Colonic mucosa (tissue), 4 donors: ENCODE data around the gene PRR20E. TPM values are rescaled to one million over a fixed set of nuclear protein-coding genes. Genes with fewer than 3 reads are reported as not detected.
"Not testable (repeated sequence)": the region's sequence is repeated elsewhere in the genome, so short reads cannot be mapped to it uniquely, and the experiment has no call there.

Experiments
- DNase-seq: peaks from one replicate; pipeline ENCODE4 v3.0.0-alpha.2; 2020
- H3K27ac ChIP-seq: fragments of 200-600 bp; one replicate; pipeline ENCODE4 v1.8.0; 2021
- H3K27me3 ChIP-seq: fragments of 200-600 bp; one replicate; pipeline ENCODE4 v1.8.0; 2021
- H3K36me3 ChIP-seq: fragments of 200-600 bp; one replicate; pipeline ENCODE4 v1.8.0; 2021
- H3K4me1 ChIP-seq: fragments of 200-600 bp; one replicate; pipeline ENCODE4 v1.8.0; 2021; ENCODE audit warnings: mild to moderate bottlenecking
- H3K4me3 ChIP-seq: fragments of 200-600 bp; one replicate; pipeline ENCODE4 v1.8.0; 2021
- H3K9ac ChIP-seq, 2 donors: one replicate each; pipeline ENCODE4 v1.7.0; 2013; ENCODE audit warnings: control low read depth in 2 of 2, low read depth in 2 of 2, low read length in 2 of 2
- H3K9me3 ChIP-seq: fragments of 200-600 bp; one replicate; pipeline ENCODE4 v1.8.0; 2021
- CTCF ChIP-seq: fragments of 200-600 bp; IDR thresholded peaks from one replicate; pipeline ENCODE4 v1.8.0; 2022; ENCODE audit warnings: antibody characterized with exemption, mild to moderate bottlenecking
- intact Hi-C: fragments of 100-400 bp; cut with DNase I; formaldehyde crosslinking; loops from one replicate; pipeline ENCODE4 v1.14.1; 2022
- total RNA-seq, 2 donors: library from RNA; stranded (reverse); fragmentation: NEBNext Ultra II Directional in 1 of 2; extraction: Animal tissue kit (Norgen Biotek cat#: 25700) in 1 of 2; gene quantifications; one replicate each; pipeline ENCODE4 v1.2.1, GENCODE V29; 2021
- donor health status: healthy.
- donor health status: DM: no; HTN: no; CAD: no.
- donor health status: DM: no; HTN: no; CAD: no.

The PRR20E gene
- total RNA-seq: not detected

GRCh38 chr13:57166897-57167296 is at the start of gene PRR20E:
PRR20E (plus strand) TSS chr13:57167197; CDS start chr13:57167584, 387 bp downstream.
- intact Hi-C loops, H3K4me3 ChIP-seq, H3K4me1 ChIP-seq, H3K36me3 ChIP-seq, H3K9me3 ChIP-seq, H3K27me3 ChIP-seq, H3K27ac ChIP-seq, H3K9ac ChIP-seq, DNase-seq: not testable (repeated sequence)

GRCh38 chr13:57123681-57124080 is 43.3 kb upstream of the PRR20E start:
- no peak overlapping the region for H3K27ac ChIP-seq
- H3K27me3 ChIP-seq: no peaks in the 10 kb centered on the region
- no peak overlapping the region for H3K4me3 ChIP-seq
- intact Hi-C loops: no loop called here
- no peaks in the 10 kb centered on the region for H3K4me1 ChIP-seq
- no peak for DNase-seq
- H3K9ac ChIP-seq: no peak overlapping the region
- H3K36me3 ChIP-seq: no peaks in the 10 kb centered on the region
- TF ChIP-seq CTCF: no peak
- no peaks in the 10 kb centered on the region for H3K9me3 ChIP-seq

GRCh38 chr13:57128909-57129308 is 38.1 kb upstream of the PRR20E start:
- Histone ChIP-seq H3K27me3 (no peaks in the 10 kb centered on the region), H3K27ac (no peak overlapping the region), H3K4me3 (no peak overlapping the region), H3K9me3 (no peaks in the 10 kb centered on the region), H3K9ac (no peak overlapping the region), H3K36me3 (no peaks in the 10 kb centered on the region), H3K4me1 (no peaks in the 10 kb centered on the region)
- intact Hi-C loops: no loop called here
- no peak for TF ChIP-seq CTCF
- DNase-seq: no peak

GRCh38 chr13:57136093-57136492 is 30.9 kb upstream of the PRR20E start:
- intact Hi-C loops: no loop called here
- Histone ChIP-seq H3K9ac (no peak overlapping the region), H3K4me1 (no peaks in the 10 kb centered on the region), H3K27me3 (no peaks in the 10 kb centered on the region), H3K4me3 (no peak overlapping the region), H3K36me3 (no peaks in the 10 kb centered on the region), H3K27ac (no peak overlapping the region), H3K9me3 (no peaks in the 10 kb centered on the region)
- no peak for DNase-seq
- TF ChIP-seq CTCF: no peak

- H3K27me3 ChIP-seq: no peaks in the 10 kb centered on the region
- H3K9ac ChIP-seq: no peak overlapping the region
- H3K36me3 ChIP-seq: no peaks in the 10 kb centered on the region
- intact Hi-C loops: no loop called here
- H3K9me3 ChIP-seq: no peaks in the 10 kb centered on the region
- TF ChIP-seq CTCF: no peak
- no peaks in the 10 kb centered on the region for H3K4me1 ChIP-seq
- DNase-seq: no peak
- H3K27ac ChIP-seq: no peak overlapping the region
- H3K4me3 ChIP-seq: no peak overlapping the region
Measured at GRCh38 chr13:57137585-57137984, 29.4 kb upstream of the PRR20E start.

- no peak overlapping the region for H3K4me3 ChIP-seq
- no peaks in the 10 kb centered on the region for H3K4me1 ChIP-seq
- no peak overlapping the region for H3K27ac ChIP-seq
- H3K27me3 ChIP-seq: no peaks in the 10 kb centered on the region
- no peak for TF ChIP-seq CTCF
- intact Hi-C loops: no loop called here
- H3K36me3 ChIP-seq: no peaks in the 10 kb centered on the region
- no peak overlapping the region for H3K9ac ChIP-seq
- DNase-seq: no peak
- no peaks in the 10 kb centered on the region for H3K9me3 ChIP-seq
Measured at GRCh38 chr13:57138988-57139387, 28.0 kb upstream of the PRR20E start.

GRCh38 chr13:57139781-57140180 is 27.2 kb upstream of the PRR20E start:
- H3K27me3 ChIP-seq, DNase-seq, H3K4me1 ChIP-seq, H3K9me3 ChIP-seq, H3K36me3 ChIP-seq, H3K4me3 ChIP-seq, intact Hi-C loops, H3K27ac ChIP-seq, H3K9ac ChIP-seq: not testable (repeated sequence)

GRCh38 chr13:57140235-57140968 is 26.6 kb upstream of the PRR20E start, which contains the start of gene PRR20A:
PRR20A (plus strand) TSS chr13:57140918; CDS start chr13:57141305, 387 bp downstream.
- H3K4me3 ChIP-seq, H3K27me3 ChIP-seq, H3K36me3 ChIP-seq, DNase-seq, H3K9ac ChIP-seq, H3K9me3 ChIP-seq, intact Hi-C loops, H3K4me1 ChIP-seq, H3K27ac ChIP-seq: not testable (repeated sequence)

GRCh38 chr13:57147188-57147587 is 19.8 kb upstream of the PRR20E start, which contains the start of gene PRR20B:
PRR20B (plus strand) TSS chr13:57147488; CDS start chr13:57147875, 387 bp downstream.
- H3K4me3 ChIP-seq, H3K27ac ChIP-seq, DNase-seq, H3K9me3 ChIP-seq, intact Hi-C loops, H3K27me3 ChIP-seq, H3K9ac ChIP-seq, H3K4me1 ChIP-seq, H3K36me3 ChIP-seq: not testable (repeated sequence)
